ENCODE results near the gene RIOK2.

DNA sequence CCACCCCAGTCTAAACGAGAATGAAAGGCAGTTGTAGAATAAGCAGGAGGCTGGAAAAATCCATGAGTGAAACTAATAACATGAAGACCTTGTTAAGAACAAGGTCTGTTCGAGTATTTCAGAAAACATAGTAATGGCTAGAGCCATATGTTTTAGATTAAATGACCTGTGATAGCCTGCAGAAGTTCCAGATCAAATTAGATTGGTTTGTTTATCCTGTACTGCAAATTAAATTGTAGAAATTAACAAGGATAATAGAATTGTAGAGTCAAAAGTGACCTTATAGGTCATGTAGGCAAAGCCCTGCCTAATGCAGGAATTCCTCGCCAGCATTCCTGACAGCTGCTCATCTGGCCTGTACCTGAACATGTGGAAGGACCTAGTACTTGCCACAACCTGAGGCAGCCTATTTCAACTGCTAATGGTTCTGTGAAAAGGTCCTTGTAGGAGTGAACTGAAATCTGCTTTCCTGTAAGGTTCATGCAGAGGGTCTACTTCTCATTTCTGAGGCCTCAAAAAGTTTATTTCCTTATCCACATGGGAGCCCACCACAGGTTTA lies 57.8 kb downstream of the RIOK2 start:
- TF ChIP-seq, protein P1, sequence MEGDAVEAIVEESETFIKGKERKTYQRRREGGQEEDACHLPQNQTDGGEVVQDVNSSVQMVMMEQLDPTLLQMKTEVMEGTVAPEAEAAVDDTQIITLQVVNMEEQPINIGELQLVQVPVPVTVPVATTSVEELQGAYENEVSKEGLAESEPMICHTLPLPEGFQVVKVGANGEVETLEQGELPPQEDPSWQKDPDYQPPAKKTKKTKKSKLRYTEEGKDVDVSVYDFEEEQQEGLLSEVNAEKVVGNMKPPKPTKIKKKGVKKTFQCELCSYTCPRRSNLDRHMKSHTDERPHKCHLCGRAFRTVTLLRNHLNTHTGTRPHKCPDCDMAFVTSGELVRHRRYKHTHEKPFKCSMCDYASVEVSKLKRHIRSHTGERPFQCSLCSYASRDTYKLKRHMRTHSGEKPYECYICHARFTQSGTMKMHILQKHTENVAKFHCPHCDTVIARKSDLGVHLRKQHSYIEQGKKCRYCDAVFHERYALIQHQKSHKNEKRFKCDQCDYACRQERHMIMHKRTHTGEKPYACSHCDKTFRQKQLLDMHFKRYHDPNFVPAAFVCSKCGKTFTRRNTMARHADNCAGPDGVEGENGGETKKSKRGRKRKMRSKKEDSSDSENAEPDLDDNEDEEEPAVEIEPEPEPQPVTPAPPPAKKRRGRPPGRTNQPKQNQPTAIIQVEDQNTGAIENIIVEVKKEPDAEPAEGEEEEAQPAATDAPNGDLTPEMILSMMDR (IDR thresholded peaks at IDR 0.05) = no peak
- no peak for TF ChIP-seq POLR2A (IDR thresholded peaks at IDR 0.05)
